Lower leg skin (tissue), 4 donors: Measurements from ENCODE around the gene HIGD1C. TPM values are rescaled to one million over a fixed set of nuclear protein-coding genes. Genes with fewer than 3 reads are reported as not detected.
A peak's percentile ranks its signal among the peaks of the same experiment; 100 is the strongest.
"Not testable (repeated sequence)": the region's sequence is repeated elsewhere in the genome, so short reads cannot be mapped to it uniquely, and the experiment has no call there.

Experiments used
- DNase-seq, 2 donors: peaks; one replicate each; pipeline ENCODE4 v3.0.0-alpha.2; 2019; ENCODE audit warnings: low spot score in 2 of 2
- H3K4me3 ChIP-seq: fragments of 200-600 bp; sonication (generic); 2 replicates; pipeline ENCODE4 v1.5.1; 2017; ENCODE audit warnings: mild to moderate bottlenecking, low read depth; ENCODE audit not compliant: poor library complexity, severe bottlenecking
- POLR2A ChIP-seq, 2 donors: fragments of 450-650 bp; IDR thresholded peaks; one replicate each; pipeline ENCODE4 v1.6.1; 2016 to 2017; ENCODE audit warnings: antibody characterized with exemption in 2 of 2, mild to moderate bottlenecking in 1 of 2, moderate library complexity in 1 of 2
- WGBS, 2 donors: methylation state at CpG; one replicate each; pipeline ENCODE4 v1.1.5; 2018; 5-methylcytosine and 5-hydroxymethylcytosine counted together
- intact Hi-C: fragments of 100-400 bp; cut with DNase I; formaldehyde crosslinking; loops from one replicate; pipeline ENCODE4 v1.15.0; 2023; ENCODE audit warnings: low total_unique reads
- total RNA-seq, 4 donors: library from RNA; depleted of rRNA; stranded (reverse); fragments of >200 nt; gene quantifications; one replicate each; pipeline ENCODE4 v1.1.0, GENCODE V29; 2016
- TF ChIP-seq, protein P1 (sequence below), 3 donors: fragments of 450-650 bp; IDR thresholded peaks; one replicate each; pipeline ENCODE4 v1.5.1; 2016; ENCODE audit warnings: antibody characterized with exemption in 3 of 3, mild to moderate bottlenecking in 3 of 3, moderate library complexity in 2 of 3

Gene HIGD1C
- total RNA-seq, 4 donors from 2014 or later = not detected

DNA sequence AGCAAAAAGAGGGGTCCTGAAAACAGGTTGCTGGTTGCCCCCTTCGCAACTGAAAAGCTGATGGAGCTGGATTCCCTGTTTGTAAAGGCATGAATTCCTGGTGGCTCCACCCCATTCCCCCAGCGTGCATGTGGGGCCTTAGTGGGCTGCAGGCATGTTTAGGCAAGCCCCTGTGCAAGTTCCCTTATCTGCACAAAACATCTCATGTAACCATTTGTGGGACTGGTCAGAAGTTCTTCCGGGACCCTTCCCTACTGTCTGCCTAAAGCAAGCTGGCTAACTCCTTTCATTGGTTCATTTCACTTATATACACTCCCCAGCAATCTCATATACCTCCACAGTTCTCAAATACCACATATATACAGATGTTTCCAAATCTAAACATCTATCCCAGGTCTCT, 24.0 kb upstream of the HIGD1C start:
- 40 to 42% methylated on average over 3 of the region's 3 CpGs for WGBS, 2 donors

GRCh38 chr12:50929831-50930230, 22.5 kb upstream of the HIGD1C start:
- no peak overlapping the region for H3K4me3 ChIP-seq
- intact Hi-C loops = no loop called here
- no peak for DNase-seq
- 78 to 81% methylated on average over 3 of the region's 3 CpGs for WGBS, 2 donors
- TF ChIP-seq POLR2A (IDR thresholded peaks at IDR 0.05) = no peak
- TF ChIP-seq, protein P1, sequence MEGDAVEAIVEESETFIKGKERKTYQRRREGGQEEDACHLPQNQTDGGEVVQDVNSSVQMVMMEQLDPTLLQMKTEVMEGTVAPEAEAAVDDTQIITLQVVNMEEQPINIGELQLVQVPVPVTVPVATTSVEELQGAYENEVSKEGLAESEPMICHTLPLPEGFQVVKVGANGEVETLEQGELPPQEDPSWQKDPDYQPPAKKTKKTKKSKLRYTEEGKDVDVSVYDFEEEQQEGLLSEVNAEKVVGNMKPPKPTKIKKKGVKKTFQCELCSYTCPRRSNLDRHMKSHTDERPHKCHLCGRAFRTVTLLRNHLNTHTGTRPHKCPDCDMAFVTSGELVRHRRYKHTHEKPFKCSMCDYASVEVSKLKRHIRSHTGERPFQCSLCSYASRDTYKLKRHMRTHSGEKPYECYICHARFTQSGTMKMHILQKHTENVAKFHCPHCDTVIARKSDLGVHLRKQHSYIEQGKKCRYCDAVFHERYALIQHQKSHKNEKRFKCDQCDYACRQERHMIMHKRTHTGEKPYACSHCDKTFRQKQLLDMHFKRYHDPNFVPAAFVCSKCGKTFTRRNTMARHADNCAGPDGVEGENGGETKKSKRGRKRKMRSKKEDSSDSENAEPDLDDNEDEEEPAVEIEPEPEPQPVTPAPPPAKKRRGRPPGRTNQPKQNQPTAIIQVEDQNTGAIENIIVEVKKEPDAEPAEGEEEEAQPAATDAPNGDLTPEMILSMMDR (IDR thresholded peaks at IDR 0.05) = no peak

More for the DNA sequence above, 24.0 kb upstream of the HIGD1C start:
- peak overlapping the region; percentile 75 for H3K4me3 ChIP-seq
- TF ChIP-seq, protein P1 (IDR thresholded peaks at IDR 0.05) = no peak
- TF ChIP-seq POLR2A (IDR thresholded peaks at IDR 0.05) = no peak
- intact Hi-C loops = no loop called here
- DNase-seq = no peak

DNA sequence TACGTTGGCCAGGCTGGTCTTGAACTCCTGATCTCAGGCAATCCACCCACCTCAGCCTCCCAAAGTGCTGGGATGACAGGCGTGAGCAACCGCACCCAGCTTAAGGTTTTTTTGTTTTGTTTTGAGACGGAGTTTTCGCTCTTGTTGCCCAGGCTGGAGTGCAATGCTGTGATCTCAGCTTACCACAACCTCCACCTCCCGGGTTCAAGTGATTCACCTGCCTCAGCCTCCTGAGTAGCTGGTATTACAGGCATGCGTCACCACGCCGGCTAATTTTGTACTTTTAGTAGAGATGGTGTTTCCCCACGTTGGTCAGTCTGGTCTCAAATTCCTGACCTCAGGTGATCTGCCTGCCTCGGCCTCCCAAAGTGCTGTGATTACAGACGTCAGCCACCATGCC, 21.9 kb upstream of the HIGD1C start:
- intact Hi-C loops = not testable (repeated sequence)
- WGBS, 2 donors = 89 to 93% methylated on average over 12 of the region's 12 CpGs

GRCh38 chr12:50932787-50933280, 19.5 kb upstream of the HIGD1C start:
- DNase-seq = no peak
- intact Hi-C loops = no loop called here

More for the DNA sequence above, 21.9 kb upstream of the HIGD1C start:
- DNase-seq, H3K4me3 ChIP-seq: not testable (repeated sequence)

DNA sequence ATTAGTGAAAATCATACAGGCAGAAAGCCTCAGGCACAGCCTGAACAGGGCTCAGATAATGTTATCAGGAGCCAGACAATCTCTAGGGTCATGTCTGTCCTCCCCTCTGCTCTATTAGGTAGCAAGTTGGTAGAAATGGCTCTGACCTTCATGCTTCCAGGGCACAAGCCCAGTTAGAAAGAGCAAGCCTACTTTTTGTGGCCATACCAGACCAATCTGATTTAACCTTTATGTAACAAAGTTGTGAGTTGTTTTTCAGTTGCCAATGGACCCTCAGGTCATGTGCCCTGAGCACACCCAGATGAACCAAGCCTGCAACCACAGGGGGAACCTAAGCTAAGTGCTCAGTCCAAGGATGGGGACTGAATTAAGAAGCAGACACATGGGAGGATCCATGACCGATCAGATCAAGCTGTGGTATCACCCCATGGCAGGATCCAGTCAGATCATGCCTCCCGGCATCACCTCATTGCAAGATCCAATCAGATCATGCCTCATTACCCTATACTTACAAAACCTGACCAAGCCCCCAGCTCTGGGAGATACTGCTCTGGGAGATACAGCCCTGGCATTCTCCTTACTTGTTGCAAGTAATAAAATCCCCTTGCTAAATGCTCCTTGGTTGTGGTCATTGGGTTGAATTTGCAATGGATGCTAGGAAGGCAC, 18.8 kb upstream of the HIGD1C start:
- H3K4me3 ChIP-seq = no peak overlapping the region
- 97 to 100% methylated on average over 2 of the region's 2 CpGs for WGBS, 2 donors
- intact Hi-C loops = no loop called here
- TF ChIP-seq POLR2A (IDR thresholded peaks at IDR 0.05) = no peak
- TF ChIP-seq, protein P1 (IDR thresholded peaks at IDR 0.05) = no peak
- DNase-seq = no peak

More at GRCh38 chr12:50932787-50933280, 19.5 kb upstream of the HIGD1C start:
- H3K4me3 ChIP-seq = no peak overlapping the region
- no peak for TF ChIP-seq POLR2A (IDR thresholded peaks at IDR 0.05)
- TF ChIP-seq, protein P1 (IDR thresholded peaks at IDR 0.05) = no peak
- 70 to 73% methylated on average over 2 of the region's 2 CpGs for WGBS, 2 donors

DNA sequence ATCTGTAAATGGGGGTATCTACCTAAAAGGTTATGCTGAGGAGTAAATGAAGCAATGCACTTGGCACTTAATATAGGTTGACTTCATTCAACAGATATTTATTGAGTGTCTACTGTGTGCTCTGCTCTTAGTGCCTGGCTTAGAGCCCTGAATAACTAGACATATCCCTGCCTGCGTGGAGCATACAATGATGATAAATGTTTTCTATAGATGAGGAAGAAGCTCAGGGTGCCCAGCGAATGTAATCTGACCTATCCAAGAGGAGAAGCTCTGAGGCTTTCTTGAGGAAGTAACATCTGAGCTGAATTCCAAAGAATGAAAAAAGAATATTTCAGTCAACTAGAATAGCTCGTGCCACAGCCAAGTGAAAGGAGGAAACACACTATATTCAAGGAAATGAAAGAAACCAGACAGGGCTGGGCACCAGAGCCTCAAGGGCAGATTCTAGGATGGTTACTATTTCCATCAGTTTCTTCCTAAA, 17.9 kb upstream of the HIGD1C start:
- no peak overlapping the region for H3K4me3 ChIP-seq
- 24% methylated on average over 3 of the region's 3 CpGs for WGBS, 2 donors

More for the DNA sequence above, 17.9 kb upstream of the HIGD1C start:
- TF ChIP-seq, protein P1 (IDR thresholded peaks at IDR 0.05) = no peak
- intact Hi-C loops = no loop called here
- DNase-seq = no peak
